SH-SY5Y (cell line): Measurements from ENCODE around the gene TMEM53.

Experiments used
- GATA2 ChIP-seq: IDR thresholded peaks from 2 replicates; pipeline ENCODE4 v1.6.1; 2011; ENCODE audit warnings: mild to moderate bottlenecking, low read depth, low read length
- GATA3 ChIP-seq: IDR thresholded peaks from 2 replicates; pipeline ENCODE4 v1.6.1; 2011; ENCODE audit warnings: low read depth, mild to moderate bottlenecking, low read length, moderate library complexity

- TF ChIP-seq GATA2 (no peak), GATA3 (no peak)
Measured at GRCh38 chr1:44675186-44675585, 905 bp upstream of the TMEM53 start.
